HG02852 (cell line): ENCODE data around the gene CELSR1.
"Not testable (repeated sequence)": the region's sequence is repeated elsewhere in the genome, so short reads cannot be mapped to it uniquely, and the experiment has no call there.

ENCODE experiments used
- ATAC-seq: cut with Tn5 transposase; IDR thresholded peaks from one replicate; pipeline ENCODE4 v1.9.1; 2021; ENCODE audit warnings: mild to moderate bottlenecking, moderate library complexity; ENCODE audit not compliant: unreplicated experiment

CELSR1 gene

GRCh38 chr22:46338636-46339035 is 198.8 kb downstream of the CELSR1 start:
- ATAC-seq = no peak

- ATAC-seq = no peak
Observed at GRCh38 chr22:46337870-46338269, 199.6 kb downstream of the CELSR1 start.

DNA sequence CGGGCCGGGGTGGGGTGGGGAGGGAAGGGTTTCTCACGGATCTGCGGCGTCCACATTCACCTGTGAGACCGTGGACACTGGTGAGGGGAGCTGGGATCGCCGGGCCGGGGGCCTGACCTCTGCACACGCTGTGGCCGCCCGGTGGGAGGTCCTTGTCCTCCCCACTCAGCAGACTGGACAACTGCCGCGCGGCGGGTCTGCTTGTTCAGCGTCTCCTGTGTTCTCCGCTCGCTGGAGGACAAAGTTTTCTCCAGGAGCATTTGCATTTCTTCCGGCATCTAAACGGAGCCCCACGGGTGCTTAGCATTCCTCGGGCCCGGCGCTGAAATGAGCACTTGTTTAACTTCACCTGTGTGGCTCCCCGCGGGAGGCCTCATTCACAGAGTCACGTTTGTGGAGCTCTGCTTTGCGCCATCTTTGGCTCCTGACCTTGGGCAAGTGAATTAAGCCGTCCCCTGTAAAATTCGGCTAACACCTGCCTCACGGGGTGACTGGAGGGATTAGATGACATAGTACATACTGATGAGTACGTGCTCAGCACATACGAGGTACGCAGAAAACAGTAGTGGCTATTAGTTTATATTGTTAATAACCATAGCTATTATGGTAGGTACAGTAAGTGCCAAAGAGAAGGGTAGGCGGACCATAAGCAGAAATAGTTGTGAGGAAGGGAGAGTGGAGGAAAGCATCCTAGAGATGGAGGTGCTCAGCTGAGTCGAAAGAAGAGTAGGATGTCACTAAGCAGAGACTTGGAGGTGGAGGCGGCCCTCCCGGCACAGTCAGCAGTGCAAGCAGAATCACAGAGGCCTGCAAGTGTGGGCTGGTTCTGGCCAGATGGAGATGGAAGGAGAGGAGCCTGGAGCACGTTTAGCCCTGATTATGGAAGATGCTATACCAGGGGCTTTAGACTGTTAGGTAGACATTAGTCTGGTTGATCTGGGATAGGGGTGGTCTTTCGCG is 201.0 kb downstream of the CELSR1 start:
- ATAC-seq = peak; percentile 13

- peak; percentile 90 for ATAC-seq
Observed at GRCh38 chr22:46335201-46336118, 202.0 kb downstream of the CELSR1 start, which contains the start of gene TRMU. Gene TRMU (plus strand): TSS chr22:46335714. CDS start chr22:46335765, 51 bp downstream.

DNA sequence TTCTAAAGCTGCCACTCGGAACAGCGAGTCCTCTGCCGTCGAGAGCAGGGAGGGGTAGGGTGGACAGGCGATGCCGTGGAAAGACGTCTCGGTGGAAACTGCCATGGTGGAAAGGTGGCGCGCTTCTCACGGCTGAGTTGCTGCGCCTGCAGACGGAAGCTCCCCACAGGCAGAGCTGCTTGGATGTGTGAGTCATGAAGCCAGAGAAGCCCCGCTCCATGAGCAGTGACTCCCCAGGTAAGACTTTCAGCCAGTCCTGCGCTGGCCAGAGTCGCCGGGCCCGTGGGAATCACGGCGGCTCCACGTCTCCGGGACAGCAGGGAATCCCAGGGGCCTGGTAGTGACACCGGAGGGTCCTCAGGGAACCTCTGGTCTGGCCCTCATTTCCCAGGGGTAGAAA is 205.9 kb downstream of the CELSR1 start:
- no peak for ATAC-seq

DNA sequence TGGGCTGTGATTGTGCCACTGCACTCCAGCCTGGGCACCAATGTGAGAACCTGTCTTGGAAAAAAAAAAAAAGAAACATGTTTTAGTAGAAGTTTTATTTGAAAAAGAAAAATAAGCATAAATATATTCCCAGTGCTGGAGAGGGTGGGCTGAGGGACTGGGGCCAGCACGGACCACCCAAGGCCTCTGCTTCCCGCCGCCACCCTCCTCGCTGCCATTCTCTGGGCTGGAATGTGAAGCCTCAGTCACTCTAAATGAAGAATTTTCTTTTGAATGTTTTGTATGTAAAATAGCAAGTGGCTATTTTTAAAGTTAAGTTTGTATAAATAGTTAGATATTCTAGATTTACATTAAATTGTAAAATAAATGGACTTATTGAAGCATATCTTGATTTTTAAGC is 207.0 kb downstream of the CELSR1 start:
- ATAC-seq = no peak

DNA sequence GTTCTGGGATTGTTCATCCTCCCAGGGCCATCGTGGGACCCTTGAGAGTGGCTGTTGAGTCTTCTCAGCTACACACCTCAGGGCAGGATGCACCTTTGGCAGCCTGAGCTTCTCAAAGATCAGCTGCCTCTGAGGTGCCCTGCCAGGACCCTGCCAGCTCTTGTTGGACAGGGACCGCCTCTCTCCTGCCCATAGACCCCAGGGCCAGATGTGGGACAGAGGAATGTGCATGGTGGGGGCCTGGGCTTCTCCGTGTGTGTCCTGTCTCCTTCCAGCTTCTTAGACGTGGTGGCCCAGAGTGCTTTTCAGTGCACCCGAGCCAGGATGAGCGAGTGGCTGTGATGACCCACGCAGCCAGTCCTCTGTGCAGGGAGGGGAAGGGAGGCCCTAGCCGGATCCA is 207.8 kb downstream of the CELSR1 start:
- no peak for ATAC-seq

DNA sequence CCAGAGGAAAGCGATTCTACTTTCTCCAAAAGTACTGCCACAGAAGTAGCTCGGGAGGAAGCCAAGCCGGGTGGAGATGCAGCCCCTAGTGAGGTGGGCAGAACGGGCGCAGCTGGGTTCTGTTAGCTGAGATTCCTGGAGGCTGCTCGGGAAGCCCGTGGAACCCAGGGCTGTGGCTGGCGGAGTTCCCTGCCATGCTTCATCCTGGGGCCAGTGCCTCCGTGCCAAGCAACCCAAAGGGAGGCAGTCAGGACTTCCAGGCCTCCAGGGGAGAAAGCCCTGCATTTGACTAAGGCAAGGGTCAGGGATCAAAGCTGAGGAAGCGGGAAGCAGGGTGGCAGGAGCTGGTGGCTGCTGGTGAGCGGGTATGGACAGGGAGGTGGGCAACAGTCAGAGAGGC is 208.6 kb downstream of the CELSR1 start:
- no peak for ATAC-seq

GRCh38 chr22:46327691-46328465 is 209.5 kb downstream of the CELSR1 start:
- no peak for ATAC-seq

GRCh38 chr22:46326066-46326680 is 211.2 kb downstream of the CELSR1 start:
- ATAC-seq = no peak

DNA sequence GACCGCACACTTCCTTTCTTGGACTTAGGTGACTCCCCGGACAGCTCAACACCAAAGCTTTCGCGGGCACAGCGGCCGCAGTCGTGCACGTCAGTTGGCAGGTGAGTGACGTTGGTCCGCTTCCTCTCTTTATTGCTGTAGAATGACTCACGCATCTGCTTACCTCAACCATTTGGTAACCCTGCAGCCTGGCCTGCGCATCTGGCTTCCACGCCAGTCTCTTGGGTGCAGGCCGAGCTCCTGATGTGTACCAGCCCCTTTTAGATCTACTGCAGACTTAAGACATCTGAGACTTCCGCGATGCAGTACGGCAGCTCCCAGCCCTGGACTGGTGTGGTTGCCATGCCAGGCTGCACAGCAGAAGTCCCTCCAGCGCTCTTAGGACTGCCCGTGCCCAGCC is 214.3 kb downstream of the CELSR1 start:
- no peak for ATAC-seq

GRCh38 chr22:46322711-46323110 is 214.7 kb downstream of the CELSR1 start:
- ATAC-seq = no peak

DNA sequence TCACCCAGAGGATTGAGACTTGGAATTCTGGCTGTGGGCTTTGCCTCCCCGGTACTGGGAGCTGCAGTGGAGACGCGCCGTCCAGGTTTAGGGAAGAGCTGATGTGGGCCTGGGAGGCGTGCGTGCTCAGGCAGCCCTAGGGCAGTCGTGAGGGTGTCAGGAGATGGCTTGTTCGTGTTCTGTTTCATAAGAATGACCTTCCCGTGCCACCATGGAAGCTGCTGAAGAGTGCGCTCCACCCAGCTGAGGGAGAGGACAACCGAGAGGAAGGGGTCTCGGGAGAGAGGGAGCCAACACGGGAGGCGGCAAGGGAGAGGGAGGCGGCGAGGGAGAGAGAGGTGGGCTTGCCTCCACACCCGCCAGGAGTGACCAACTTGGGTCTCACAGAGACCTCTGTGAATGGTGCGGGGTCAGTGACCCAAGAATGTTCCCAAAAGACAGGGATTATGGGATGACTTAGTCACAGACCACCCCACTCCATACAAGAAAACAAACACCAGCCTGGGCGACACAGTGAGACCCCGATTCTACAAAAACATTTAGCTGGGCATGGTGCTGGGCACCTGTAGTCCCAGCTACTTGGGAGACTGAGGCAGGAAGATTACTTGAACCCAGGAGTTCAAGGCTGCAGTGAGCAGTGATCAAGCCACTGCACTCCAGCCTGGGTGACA is 216.6 kb downstream of the CELSR1 start:
- no peak for ATAC-seq

GRCh38 chr22:46320166-46320710 is 217.2 kb downstream of the CELSR1 start:
- ATAC-seq = no peak

GRCh38 chr22:46319319-46319718 is 218.1 kb downstream of the CELSR1 start:
- no peak for ATAC-seq

GRCh38 chr22:46318576-46318975 is 218.8 kb downstream of the CELSR1 start:
- ATAC-seq = no peak

GRCh38 chr22:46317646-46318045 is 219.8 kb downstream of the CELSR1 start:
- no peak for ATAC-seq

DNA sequence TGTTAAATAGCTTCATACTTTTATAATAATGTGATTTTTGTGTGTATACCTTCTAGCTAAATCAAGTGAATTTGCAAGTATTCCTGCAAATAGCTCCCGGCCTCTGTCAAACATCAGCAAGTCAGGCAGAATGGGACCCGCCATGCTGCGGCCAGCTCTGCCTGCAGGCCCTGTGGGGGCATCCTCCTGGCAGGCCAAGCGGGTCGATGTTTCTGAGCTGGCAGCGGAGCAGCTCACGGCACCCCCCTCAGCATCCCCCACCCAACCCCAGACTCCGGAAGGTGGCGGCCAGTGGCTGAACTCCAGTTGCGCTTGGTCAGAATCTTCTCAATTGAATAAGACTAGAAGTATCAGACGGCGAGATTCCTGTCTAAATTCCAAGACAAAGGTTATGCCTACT is 221.4 kb downstream of the CELSR1 start:
- no peak for ATAC-seq

DNA sequence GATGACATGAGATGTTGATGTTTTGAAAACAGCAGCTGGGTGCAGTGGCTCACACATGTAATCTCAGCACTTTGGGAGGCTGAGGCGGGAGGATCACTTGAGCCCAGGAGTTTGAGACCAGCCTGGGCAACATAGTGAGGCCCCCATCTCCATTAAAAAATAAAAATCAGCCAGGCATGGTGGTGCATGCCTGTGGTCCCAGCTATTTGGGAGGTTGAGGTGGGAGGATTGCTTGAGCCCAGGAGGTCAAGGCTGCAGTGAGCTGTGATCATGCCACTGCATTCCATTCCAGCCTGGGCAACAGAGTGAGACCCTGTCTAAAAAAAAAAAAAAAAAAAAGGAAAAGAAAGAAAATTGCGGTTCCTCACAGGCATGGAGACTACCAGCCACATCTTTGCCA is 224.6 kb downstream of the CELSR1 start:
- not testable (repeated sequence) for ATAC-seq
